ENCODE measurements around the gene CLCN6. TPM values are rescaled to one million over a fixed set of nuclear protein-coding genes. Genes with fewer than 3 reads are reported as not detected.

The CLCN6 gene
- polyA plus RNA-seq, 1 experiment: 9.0 TPM

DNA sequence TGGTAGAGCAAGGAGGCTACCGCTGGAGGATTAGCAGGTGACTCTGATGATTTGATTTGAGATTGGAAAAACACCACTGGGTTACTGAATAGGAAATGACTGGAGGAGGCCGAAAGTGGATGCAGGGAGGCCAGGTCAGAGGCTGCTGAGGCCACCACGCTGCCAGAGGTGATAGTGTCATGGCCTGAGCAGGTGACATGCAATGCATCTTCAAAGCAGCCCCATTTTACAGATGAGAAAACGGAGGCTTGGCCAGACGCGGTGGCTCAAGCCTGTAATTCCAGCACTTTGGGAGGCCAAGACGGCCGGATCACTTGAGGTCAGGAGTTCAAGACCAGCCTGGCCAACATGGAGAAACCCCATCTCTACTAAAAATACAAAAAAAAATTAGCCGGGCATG, 31.2 kb upstream of the CLCN6 start:
- Histone ChIP-seq H3K27ac (ENCODE audit: low read depth, low read length) (no peak overlapping the region), H3K4me3 (ENCODE audit: low read depth, low read length) (no peak overlapping the region), H3K9me3 (ENCODE audit: control insufficient read depth, insufficient read depth, low read length) (peaks cover 2% of the 10 kb centered on the region; the same call in 1 of the 2 replicates), H3K27me3 (ENCODE audit: control insufficient read depth, insufficient read depth, low read length) (peaks cover 2% of the 10 kb centered on the region)
- TF ChIP-seq, protein P1, sequence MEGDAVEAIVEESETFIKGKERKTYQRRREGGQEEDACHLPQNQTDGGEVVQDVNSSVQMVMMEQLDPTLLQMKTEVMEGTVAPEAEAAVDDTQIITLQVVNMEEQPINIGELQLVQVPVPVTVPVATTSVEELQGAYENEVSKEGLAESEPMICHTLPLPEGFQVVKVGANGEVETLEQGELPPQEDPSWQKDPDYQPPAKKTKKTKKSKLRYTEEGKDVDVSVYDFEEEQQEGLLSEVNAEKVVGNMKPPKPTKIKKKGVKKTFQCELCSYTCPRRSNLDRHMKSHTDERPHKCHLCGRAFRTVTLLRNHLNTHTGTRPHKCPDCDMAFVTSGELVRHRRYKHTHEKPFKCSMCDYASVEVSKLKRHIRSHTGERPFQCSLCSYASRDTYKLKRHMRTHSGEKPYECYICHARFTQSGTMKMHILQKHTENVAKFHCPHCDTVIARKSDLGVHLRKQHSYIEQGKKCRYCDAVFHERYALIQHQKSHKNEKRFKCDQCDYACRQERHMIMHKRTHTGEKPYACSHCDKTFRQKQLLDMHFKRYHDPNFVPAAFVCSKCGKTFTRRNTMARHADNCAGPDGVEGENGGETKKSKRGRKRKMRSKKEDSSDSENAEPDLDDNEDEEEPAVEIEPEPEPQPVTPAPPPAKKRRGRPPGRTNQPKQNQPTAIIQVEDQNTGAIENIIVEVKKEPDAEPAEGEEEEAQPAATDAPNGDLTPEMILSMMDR (IDR thresholded peaks at IDR 0.05; ENCODE audit: low read depth, low read length): no peak
- POLR2A ChIA-PET: no interaction called here
- DNase-seq (ENCODE audit: low read depth, low spot score): no peak
- CTCF ChIA-PET: interaction anchor here (1.3 kb wide), 1 partner anchor 125 kb away, joined by 3 read pairs; no protein-coding TSS in a partner anchor

DNA sequence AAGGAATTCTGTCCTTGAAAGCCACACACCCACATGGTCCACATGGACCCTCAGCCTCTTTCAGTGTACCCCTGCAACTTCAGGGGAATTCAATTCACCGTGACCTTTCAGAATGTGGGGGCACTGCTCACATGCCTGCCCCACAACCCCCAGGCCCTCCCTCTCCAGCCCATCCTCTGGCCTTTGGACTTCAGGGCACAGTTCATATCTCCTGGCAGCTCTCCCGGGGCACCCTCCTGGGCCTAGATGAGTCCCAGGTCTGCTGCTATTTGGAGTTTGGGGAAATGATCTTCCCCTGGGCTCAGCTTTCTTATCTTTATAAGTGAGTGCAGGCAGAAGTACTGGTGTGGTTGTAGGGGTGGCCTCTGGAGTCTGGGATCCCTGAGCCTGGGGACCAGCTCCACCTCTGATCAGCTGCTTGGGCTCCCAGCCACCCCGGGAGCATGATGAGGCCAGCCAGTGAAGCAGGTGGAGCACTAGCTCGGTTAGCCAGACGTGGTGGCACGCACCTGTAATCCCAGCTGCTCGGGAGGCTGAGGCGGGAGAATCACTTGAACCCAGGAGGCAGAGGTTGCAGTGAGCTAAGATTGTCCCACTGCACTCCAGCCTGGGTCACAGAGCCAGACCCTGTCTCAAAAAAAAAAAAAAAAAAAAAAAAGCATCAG, 28.2 kb upstream of the CLCN6 start:
- Histone ChIP-seq H3K9me3 (ENCODE audit: control insufficient read depth, insufficient read depth, low read length) (peaks cover 4% of the 10 kb centered on the region; the same call in 1 of the 2 replicates), H3K27ac (ENCODE audit: low read depth, low read length) (no peak overlapping the region), H3K4me3 (ENCODE audit: low read depth, low read length) (no peak overlapping the region), H3K27me3 (ENCODE audit: control insufficient read depth, insufficient read depth, low read length) (peaks cover 2% of the 10 kb centered on the region)
- POLR2A ChIA-PET: no interaction called here
- TF ChIP-seq, protein P1 (IDR thresholded peaks at IDR 0.05; ENCODE audit: low read depth, low read length): no peak
- CTCF ChIA-PET: interaction anchor here (0.5 kb wide), 1 partner anchor 24 kb away, joined by 3 read pairs; no protein-coding TSS in a partner anchor
- DNase-seq (ENCODE audit: low read depth, low spot score): no peak

DNA sequence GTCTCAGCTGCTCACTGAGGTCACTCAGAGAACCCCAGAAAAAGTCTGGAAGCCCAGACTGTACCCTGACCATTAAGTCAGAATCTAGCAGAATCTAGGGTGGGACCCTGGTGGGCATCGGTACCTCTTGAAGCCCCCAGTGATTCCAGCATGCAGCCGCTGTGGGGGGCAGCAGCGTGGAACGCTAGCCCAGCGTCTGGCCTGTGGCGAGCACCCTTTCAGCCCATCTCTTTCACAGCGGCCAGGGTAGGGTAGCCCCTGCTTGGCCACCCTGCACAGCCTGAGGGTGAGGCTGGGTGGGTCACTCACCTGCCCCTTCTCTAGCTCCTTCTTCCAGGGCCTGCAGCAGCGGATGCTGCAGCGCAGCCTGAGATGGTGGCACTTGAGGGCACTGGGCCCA, 27.7 kb upstream of the CLCN6 start:
- ChIA-PET POLR2A (no interaction called here), CTCF (no interaction called here)
- peaks cover 2% of the 10 kb centered on the region for H3K27me3 ChIP-seq (ENCODE audit: control insufficient read depth, insufficient read depth, low read length)
- H3K27ac ChIP-seq (ENCODE audit: low read depth, low read length): no peak overlapping the region
- H3K9me3 ChIP-seq (ENCODE audit: control insufficient read depth, insufficient read depth, low read length): peaks cover 4% of the 10 kb centered on the region; the same call in 1 of the 2 replicates
- TF ChIP-seq, protein P1 (IDR thresholded peaks at IDR 0.05; ENCODE audit: low read depth, low read length): no peak
- no peak overlapping the region for H3K4me3 ChIP-seq (ENCODE audit: low read depth, low read length)
- no peak for DNase-seq (ENCODE audit: low read depth, low spot score)

DNA sequence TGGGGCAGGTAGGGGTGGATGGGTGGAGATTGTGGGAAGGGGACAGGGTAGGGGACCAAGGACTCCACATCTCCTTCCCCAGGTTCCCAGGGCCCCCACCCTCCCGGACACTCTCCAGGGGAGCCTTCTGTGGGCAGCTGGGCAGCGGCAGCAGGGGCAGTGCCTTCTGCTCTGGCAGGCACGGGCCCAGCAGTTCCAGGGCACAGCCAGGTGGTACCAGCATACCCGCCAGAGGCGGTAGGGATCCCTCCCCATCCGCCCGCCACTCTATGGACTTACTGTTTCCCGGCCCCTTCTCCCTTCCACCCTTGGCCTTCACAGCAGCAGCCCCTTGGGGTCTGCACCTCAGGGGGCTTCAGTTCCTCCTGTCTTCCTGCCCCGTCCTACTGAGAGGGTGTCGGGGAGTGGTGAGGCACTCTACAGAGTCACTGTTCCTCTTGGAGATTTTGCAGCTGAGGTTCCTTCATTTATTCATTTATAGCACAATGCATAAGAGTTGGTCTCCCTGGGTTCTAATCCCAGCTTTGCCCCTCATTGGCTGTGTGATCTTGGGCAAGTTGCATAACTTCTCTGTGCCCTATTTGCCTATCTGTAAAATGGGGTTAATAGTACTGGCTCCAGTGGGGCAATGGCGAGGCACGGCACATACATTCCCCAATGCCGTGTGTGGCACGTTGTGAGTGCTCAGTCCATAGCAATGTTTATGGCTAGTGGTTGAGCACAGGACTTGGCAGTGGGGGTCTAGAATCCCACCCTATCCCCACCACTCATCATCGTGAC, 27.0 kb upstream of the CLCN6 start:
- TF ChIP-seq, protein P1 (IDR thresholded peaks at IDR 0.05; ENCODE audit: low read depth, low read length): no peak
- Histone ChIP-seq H3K4me3 (ENCODE audit: low read depth, low read length) (no peak overlapping the region), H3K9me3 (ENCODE audit: control insufficient read depth, insufficient read depth, low read length) (peaks cover 4% of the 10 kb centered on the region; the same call in 1 of the 2 replicates), H3K27me3 (ENCODE audit: control insufficient read depth, insufficient read depth, low read length) (peaks cover 2% of the 10 kb centered on the region), H3K27ac (ENCODE audit: low read depth, low read length) (no peak overlapping the region)
- ChIA-PET CTCF (interaction anchor here (1.0 kb wide), 1 partner anchor 68 kb away, joined by 3 read pairs; no protein-coding TSS in a partner anchor), POLR2A (no interaction called here)
- DNase-seq (ENCODE audit: low read depth, low spot score): no peak
